GOT3 (cell line): ENCODE data around the gene SWAP70.

Source experiments
- DNase-seq: peaks from one replicate; lab custom pipeline; 2025; ENCODE audit warnings: mixed read lengths; lab: John Stamatoyannopoulos, UW

SWAP70 gene

GRCh38 chr11:9753021-9753420 is 89.1 kb downstream of the SWAP70 start:
- no peak for DNase-seq

GRCh38 chr11:9754010-9754471 is 90.2 kb downstream of the SWAP70 start:
- DNase-seq, result no peak

GRCh38 chr11:9755561-9756185 is 91.8 kb downstream of the SWAP70 start:
- DNase-seq, result no peak

GRCh38 chr11:9756461-9756860 is 92.6 kb downstream of the SWAP70 start:
- no peak for DNase-seq

GRCh38 chr11:9756878-9757277 is 93.0 kb downstream of the SWAP70 start:
- DNase-seq, result no peak

- DNase-seq, result no peak
Measured at GRCh38 chr11:9757809-9758636, 94.1 kb downstream of the SWAP70 start.

- DNase-seq, result no peak
Measured at GRCh38 chr11:9758637-9759518, 95.0 kb downstream of the SWAP70 start.

GRCh38 chr11:9759519-9760192 is 95.8 kb downstream of the SWAP70 start:
- DNase-seq, result peak; percentile 69

GRCh38 chr11:9760193-9760575 is 96.3 kb downstream of the SWAP70 start:
- no peak for DNase-seq

GRCh38 chr11:9761441-9761945 is 97.6 kb downstream of the SWAP70 start:
- DNase-seq, result no peak

- no peak for DNase-seq
Measured at GRCh38 chr11:9762531-9762930, 98.7 kb downstream of the SWAP70 start.

- DNase-seq, result no peak
Measured at GRCh38 chr11:9763301-9763700, 99.4 kb downstream of the SWAP70 start.

- DNase-seq, result no peak
Measured at GRCh38 chr11:9765320-9766101, 101.6 kb downstream of the SWAP70 start.

GRCh38 chr11:9769621-9770020 is 105.7 kb downstream of the SWAP70 start:
- DNase-seq, result no peak

GRCh38 chr11:9771071-9771511 is 107.2 kb downstream of the SWAP70 start:
- no peak for DNase-seq

- DNase-seq, result no peak
Measured at GRCh38 chr11:9772218-9772617, 108.3 kb downstream of the SWAP70 start.

GRCh38 chr11:9773524-9773923 is 109.6 kb downstream of the SWAP70 start:
- DNase-seq, result no peak

GRCh38 chr11:9774109-9774508 is 110.2 kb downstream of the SWAP70 start:
- no peak for DNase-seq

- no peak for DNase-seq
Measured at GRCh38 chr11:9774591-9775397, 110.9 kb downstream of the SWAP70 start.

GRCh38 chr11:9775398-9775779 is 111.5 kb downstream of the SWAP70 start:
- DNase-seq, result no peak
